ENCODE results near the gene SKIC2. TPM values are rescaled to one million over a fixed set of nuclear protein-coding genes. Genes with fewer than 3 reads are reported as not detected.
A peak's percentile ranks its signal among the peaks of the same experiment; 100 is the strongest.
"Not testable (repeated sequence)": the region's sequence is repeated elsewhere in the genome, so short reads cannot be mapped to it uniquely, and the experiment has no call there.

The SKIC2 gene
- total and polyA plus RNA-seq, 7 experiments from 2014 or later = 20.1 to 139 (median 93.2) TPM

DNA sequence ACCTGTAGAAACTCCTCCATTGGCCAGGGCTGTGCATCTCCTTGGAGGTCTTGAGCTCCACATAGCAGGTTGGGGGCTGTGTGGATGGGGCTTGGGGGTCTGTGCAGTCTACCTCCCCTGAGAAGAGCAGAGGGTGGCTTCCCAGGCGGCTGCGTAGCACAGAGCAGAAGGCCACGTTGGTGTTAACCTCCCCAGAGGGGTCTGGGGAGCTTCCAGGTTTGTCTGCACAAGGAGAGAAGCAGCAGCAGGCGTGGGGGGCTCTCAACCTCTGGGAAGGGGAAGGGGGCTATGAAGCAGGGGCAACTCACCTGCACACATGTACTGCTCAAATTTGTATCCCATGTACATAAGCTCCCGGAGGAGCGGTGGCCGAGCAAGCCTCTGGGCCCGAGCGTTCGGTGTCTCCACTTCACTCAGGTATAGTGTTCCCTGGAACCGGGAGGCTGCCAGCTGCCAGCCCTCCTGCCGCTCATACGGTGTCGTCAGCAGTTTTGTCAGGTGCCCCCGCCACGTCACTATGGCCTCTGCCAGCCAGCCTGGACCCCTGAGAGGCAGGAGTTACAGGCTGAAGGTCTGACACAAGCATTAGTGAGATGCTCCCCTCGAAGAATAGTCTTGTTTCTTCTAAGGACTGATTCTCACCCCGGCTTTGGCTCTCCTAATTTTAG, 11.8 kb downstream of the SKIC2 start:
- intact Hi-C loops (cut with micrococcal nuclease) = loop anchor here in 1 of 2 donors (10.0 kb wide), 2 partner anchors 106 to 236 kb away; partner anchors contain the start of genes CLIC1 and NEU1
- H3K4me1 Mint-ChIP-seq = peaks cover 20 to 51% (median 42%) of the 10 kb centered on the region in 7 donors
- ATAC-seq (no peak), DNase-seq (no peak)
- peaks cover 0 to 5% (median 0%) of the 10 kb centered on the region in 5 donors for H3K27me3 Mint-ChIP-seq
- POLR2A ChIA-PET = interaction anchor here (1.1 to 6.6 kb wide), 3 partner anchors 9 to 19 kb away, joined by 3 to 108 read pairs (median 9); partner anchors contain the start of genes NELFE and SKIC2
- peaks cover 0 to 31% (median 11%) of the 10 kb centered on the region in 5 donors for H3K36me3 Mint-ChIP-seq
- H3K27ac Mint-ChIP-seq = peak overlapping the region; percentile 97 to 100 (median 100)
- Histone ChIP-seq H3K4me1 (ENCODE audit: control insufficient read depth in 2 of 2, insufficient read depth in 2 of 2, low read length in 2 of 2) (peaks cover 21 to 22% of the 10 kb centered on the region in 2 donors), H3K27me3 (ENCODE audit: control insufficient read depth in 2 of 2, insufficient read depth in 2 of 2, low read length in 2 of 2) (no peaks in the 10 kb centered on the region), H3K36me3 (ENCODE audit: control insufficient read depth in 2 of 3, insufficient read depth in 3 of 3, low read length in 3 of 3) (peaks cover 0 to 49% (median 22%) of the 10 kb centered on the region in 3 experiments), H3K4me3 (ENCODE audit: low read length) (peak overlapping the region; percentile 90), H3K9me3 (ENCODE audit: control insufficient read depth in 2 of 3, low read length in 3 of 3) (no peaks in the 10 kb centered on the region), H3K27ac (ENCODE audit: low read depth, low read length) (peak overlapping the region; percentile 97)
- peak overlapping the region; percentile 61 to 99 (median 99) for H3K4me3 Mint-ChIP-seq
- CTCF ChIA-PET = interaction anchor here (0.6 to 1.9 kb wide), 2 partner anchors 11 to 1356 kb away, joined by 3 to 10 read pairs; partner anchors contain the start of genes NELFE and SKIC2
- peaks cover 0 to 7% (median 0%) of the 10 kb centered on the region in 11 donors for H3K9me3 Mint-ChIP-seq

DNA sequence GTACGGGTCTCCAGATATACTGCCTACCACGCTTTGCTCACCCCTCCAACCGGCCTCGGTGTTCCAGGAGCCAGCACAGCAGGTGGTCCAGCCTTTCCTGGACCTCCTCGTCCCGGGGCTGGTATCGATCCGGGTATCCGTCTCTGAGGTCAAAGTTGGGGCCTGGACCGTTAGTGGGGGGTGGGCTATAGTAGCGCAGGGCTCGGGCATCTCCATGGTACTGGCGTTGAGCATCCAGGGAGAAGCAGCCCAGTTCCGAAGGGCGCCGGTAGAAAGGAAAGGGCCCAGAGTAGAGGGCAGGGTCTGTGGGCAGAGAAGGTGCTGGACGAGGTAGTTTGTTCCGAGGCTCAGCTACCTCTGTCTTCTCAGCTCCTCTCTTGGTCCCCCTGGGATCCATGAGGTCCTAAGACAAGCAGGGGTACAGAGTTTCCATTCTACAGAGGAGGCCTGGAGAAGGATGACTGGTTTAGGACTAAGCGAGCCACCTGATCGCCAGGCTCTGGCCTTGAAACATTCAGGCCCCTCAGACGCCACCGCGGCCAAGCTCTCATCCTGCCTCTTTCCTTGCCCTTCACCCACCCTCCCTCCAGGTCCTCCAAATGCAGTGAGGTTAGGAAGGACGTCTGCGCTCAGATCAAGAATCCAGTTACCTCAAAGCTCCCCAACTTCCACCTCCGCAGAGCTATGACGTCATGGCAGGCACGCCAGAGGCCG, 12.5 kb downstream of the SKIC2 start:
- CTCF ChIA-PET = interaction anchor here (0.6 kb wide), 1 partner anchor 1357 kb away, joined by 3 read pairs; no protein-coding TSS in a partner anchor
- Histone ChIP-seq H3K4me3 (ENCODE audit: low read length) (peak overlapping the region; percentile 90), H3K27ac (ENCODE audit: low read depth, low read length) (peak overlapping the region; percentile 97), H3K4me1 (ENCODE audit: control insufficient read depth in 2 of 2, insufficient read depth in 2 of 2, low read length in 2 of 2) (peaks cover 21 to 22% of the 10 kb centered on the region in 2 donors), H3K9me3 (ENCODE audit: control insufficient read depth in 2 of 3, low read length in 3 of 3) (no peaks in the 10 kb centered on the region), H3K36me3 (ENCODE audit: control insufficient read depth in 2 of 3, insufficient read depth in 3 of 3, low read length in 3 of 3) (peaks cover 0 to 42% (median 20%) of the 10 kb centered on the region in 3 experiments), H3K27me3 (ENCODE audit: control insufficient read depth in 2 of 2, insufficient read depth in 2 of 2, low read length in 2 of 2) (no peaks in the 10 kb centered on the region)
- ATAC-seq = no peak
- intact Hi-C loops (cut with micrococcal nuclease) = loop anchor here in 1 of 2 donors (10.0 kb wide), 2 partner anchors 107 to 237 kb away; partner anchors contain the start of genes CLIC1 and NEU1
- Mint-ChIP-seq H3K4me3 (peak overlapping the region; percentile 86 to 99 (median 99)), H3K4me1 (peaks cover 20 to 51% (median 42%) of the 10 kb centered on the region in 7 donors), H3K27ac (peak overlapping the region; percentile 97 to 100 (median 100)), H3K36me3 (peaks cover 0 to 30% (median 7%) of the 10 kb centered on the region in 5 donors), H3K9me3 (peaks cover 0 to 7% (median 0%) of the 10 kb centered on the region in 11 donors), H3K27me3 (peaks cover 0 to 5% (median 0%) of the 10 kb centered on the region in 5 donors)
- POLR2A ChIA-PET = interaction anchor here (0.6 to 6.6 kb wide), 14 partner anchors 8 to 1572 kb away, joined by 3 to 108 read pairs (median 4); partner anchors contain the start of genes EHMT2, MRPS18B, NELFE and SKIC2
- DNase-seq = peak in 1 of 9 donors; percentile 20

DNA sequence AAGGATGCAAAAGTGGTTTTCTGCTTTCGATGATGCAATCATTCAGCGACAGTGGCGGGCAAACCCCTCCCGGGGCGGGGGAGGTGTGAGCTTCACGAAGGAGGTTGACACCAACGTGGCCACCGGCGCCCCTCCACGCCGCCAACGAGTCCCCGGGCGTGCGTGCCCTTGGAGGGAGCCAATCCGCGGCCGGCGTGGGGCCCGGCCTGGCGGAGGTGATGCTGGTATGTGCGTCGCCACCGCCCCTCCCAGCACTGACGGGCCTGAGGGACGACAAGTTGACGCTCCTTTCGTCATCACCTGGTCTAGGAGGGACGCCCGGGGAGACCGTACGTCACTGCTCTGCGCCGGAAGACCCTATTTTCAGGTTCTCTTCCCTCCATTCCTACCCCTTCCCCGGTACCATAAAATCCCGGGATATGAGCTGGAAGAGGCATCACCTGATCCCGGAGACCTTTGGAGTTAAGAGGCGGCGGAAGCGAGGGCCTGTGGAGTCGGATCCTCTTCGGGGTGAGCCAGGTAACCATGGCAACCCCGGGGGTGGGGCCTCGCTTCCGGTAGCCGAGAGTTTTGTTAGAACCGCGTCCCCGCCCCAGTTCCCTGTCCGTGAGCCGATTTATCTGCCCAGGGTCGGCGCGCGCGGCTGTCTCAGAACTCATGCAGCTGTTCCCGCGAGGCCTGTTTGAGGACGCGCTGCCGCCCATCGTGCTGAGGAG, 13.2 kb downstream of the SKIC2 start, which contains the start of gene DXO:
Gene DXO, minus strand, starts transcription at position 146 of the 716 bp plus-strand sequence. CDS start 463 bp downstream, outside the sequence.
- peaks cover 0 to 7% (median 0%) of the 10 kb centered on the region in 11 donors for H3K9me3 Mint-ChIP-seq
- intact Hi-C loops (cut with micrococcal nuclease) = loop anchor here (1.0 to 10.0 kb wide), 3 partner anchors 13 to 237 kb away; partner anchors contain the start of genes SKIC2 (in 2 of the 2), CLIC1 (in 1 of the 2) and NEU1 (in 1 of the 2)
- ChIA-PET CTCF (no interaction called here), POLR2A (interaction anchor here (0.6 to 6.6 kb wide), 17 partner anchors 7 to 1572 kb away, joined by 3 to 108 read pairs (median 4); partner anchors contain the start of genes EHMT2, MRPS18B, NELFE and SKIC2)
- Histone ChIP-seq H3K27me3 (ENCODE audit: control insufficient read depth in 2 of 2, insufficient read depth in 2 of 2, low read length in 2 of 2) (no peaks in the 10 kb centered on the region), H3K4me3 (ENCODE audit: low read length) (peak within 1 kb of the TSS; percentile 90), H3K9me3 (ENCODE audit: control insufficient read depth in 2 of 3, low read length in 3 of 3) (no peaks in the 10 kb centered on the region), H3K4me1 (ENCODE audit: control insufficient read depth in 2 of 2, insufficient read depth in 2 of 2, low read length in 2 of 2) (peaks cover 21 to 22% of the 10 kb centered on the region in 2 donors), H3K36me3 (ENCODE audit: control insufficient read depth in 2 of 3, insufficient read depth in 3 of 3, low read length in 3 of 3) (peaks cover 0 to 35% (median 14%) of the 10 kb centered on the region in 3 experiments), H3K27ac (ENCODE audit: low read depth, low read length) (peak within 1 kb of the TSS; percentile 97)
- ATAC-seq = peak; percentile 94
- H3K36me3 Mint-ChIP-seq = peaks cover 0 to 26% (median 8%) of the 10 kb centered on the region in 5 donors
- peak; percentile 95 to 100 (median 99) for DNase-seq
- peak within 1 kb of the TSS; percentile 97 to 100 (median 100) for H3K27ac Mint-ChIP-seq
- peaks cover 0 to 5% (median 0%) of the 10 kb centered on the region in 5 donors for H3K27me3 Mint-ChIP-seq
- H3K4me1 Mint-ChIP-seq = peaks cover 20 to 51% (median 42%) of the 10 kb centered on the region in 7 donors
- peak within 1 kb of the TSS; percentile 86 to 99 (median 99) for H3K4me3 Mint-ChIP-seq

DNA sequence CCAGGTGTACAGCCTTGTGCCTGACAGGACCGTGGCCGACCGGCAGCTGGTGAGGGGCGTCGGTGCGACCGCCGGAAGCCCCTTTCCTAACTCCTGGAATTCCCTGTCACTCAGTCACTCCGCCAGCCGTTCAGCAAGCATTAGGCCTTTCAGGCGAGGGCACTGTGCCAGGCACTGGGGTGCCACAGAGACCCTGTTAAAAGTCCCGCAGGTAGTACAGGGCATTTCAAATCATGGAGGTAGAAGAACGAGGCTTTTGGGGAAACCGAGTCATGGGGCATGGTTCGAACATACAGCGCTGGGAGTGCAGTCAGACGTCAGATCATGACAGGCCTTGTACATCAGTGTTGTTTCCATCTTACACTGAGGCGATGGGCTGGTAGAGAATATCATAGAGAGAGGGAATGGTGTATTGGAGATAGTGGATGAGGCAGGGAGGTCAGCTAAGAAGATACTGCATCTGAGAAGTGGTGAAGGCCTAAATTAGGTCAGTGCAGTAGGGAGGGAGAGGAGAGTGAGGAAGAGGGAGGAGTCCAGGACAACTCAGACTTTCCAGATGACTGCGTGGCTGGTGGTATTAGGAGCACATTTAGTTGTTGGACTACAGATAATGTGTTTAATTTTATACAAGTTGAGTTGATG, 13.9 kb downstream of the SKIC2 start:
- ChIA-PET POLR2A (interaction anchor here (0.6 to 6.6 kb wide), 8 partner anchors 11 to 872 kb away, joined by 3 to 108 read pairs (median 6); partner anchors contain the start of genes EHMT2, NELFE, SKIC2 and VARS1), CTCF (no interaction called here)
- H3K27me3 ChIP-seq (ENCODE audit: control insufficient read depth in 2 of 2, insufficient read depth in 2 of 2, low read length in 2 of 2) = no peaks in the 10 kb centered on the region
- peaks cover 21 to 22% of the 10 kb centered on the region in 2 donors for H3K4me1 ChIP-seq (ENCODE audit: control insufficient read depth in 2 of 2, insufficient read depth in 2 of 2, low read length in 2 of 2)
- ATAC-seq (no peak), DNase-seq (no peak)
- Mint-ChIP-seq H3K9me3 (peaks cover 0 to 7% (median 0%) of the 10 kb centered on the region in 11 donors), H3K4me3 (peak overlapping the region; percentile 86 to 99 (median 99)), H3K36me3 (peaks cover 0 to 19% (median 7%) of the 10 kb centered on the region in 5 donors), H3K27ac (peak overlapping the region; percentile 97 to 100 (median 100)), H3K4me1 (peaks cover 20 to 52% (median 42%) of the 10 kb centered on the region in 7 donors), H3K27me3 (peaks cover 0 to 5% (median 0%) of the 10 kb centered on the region in 5 donors)
- H3K36me3 ChIP-seq (ENCODE audit: control insufficient read depth in 2 of 3, insufficient read depth in 3 of 3, low read length in 3 of 3) = peaks cover 0 to 28% (median 7%) of the 10 kb centered on the region in 3 experiments
- peak overlapping the region; percentile 97 for H3K27ac ChIP-seq (ENCODE audit: low read depth, low read length)
- peak overlapping the region; percentile 90 for H3K4me3 ChIP-seq (ENCODE audit: low read length)
- H3K9me3 ChIP-seq (ENCODE audit: control insufficient read depth in 2 of 3, low read length in 3 of 3) = no peaks in the 10 kb centered on the region
- intact Hi-C loops (cut with micrococcal nuclease) = loop anchor here (1.0 to 10.0 kb wide), 3 partner anchors 14 to 238 kb away; partner anchors contain the start of genes SKIC2 (in 2 of the 2), CLIC1 (in 1 of the 2) and NEU1 (in 1 of the 2)

DNA sequence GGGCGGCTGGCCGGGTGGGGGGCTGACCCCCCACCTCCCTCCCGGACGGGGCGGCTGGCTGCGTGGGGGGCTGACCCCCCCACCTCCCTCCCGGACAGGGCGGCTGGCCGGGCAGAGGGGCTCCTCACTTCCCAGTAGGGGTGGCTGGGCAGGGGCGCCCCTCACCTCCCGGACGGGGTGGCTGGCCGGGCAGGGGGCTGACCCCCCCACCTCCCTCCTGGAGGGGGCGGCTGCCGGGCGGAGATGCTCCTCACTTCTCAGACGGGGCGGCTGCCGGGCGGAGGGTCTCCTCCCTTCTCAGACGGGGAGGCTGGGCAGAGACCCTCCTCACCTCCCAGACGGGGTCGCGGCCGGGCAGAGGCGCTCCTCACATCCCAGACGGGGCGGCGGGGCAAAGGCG, 17.1 kb downstream of the SKIC2 start:
- H3K9me3 ChIP-seq (ENCODE audit: control insufficient read depth in 2 of 3, low read length in 3 of 3); H3K27me3 Mint-ChIP-seq; H3K4me3 ChIP-seq (ENCODE audit: low read length); H3K27ac Mint-ChIP-seq; H3K27ac ChIP-seq (ENCODE audit: low read depth, low read length); POLR2A ChIA-PET; ATAC-seq; H3K27me3 ChIP-seq (ENCODE audit: control insufficient read depth in 2 of 2, insufficient read depth in 2 of 2, low read length in 2 of 2); H3K4me3 Mint-ChIP-seq; DNase-seq; H3K9me3 Mint-ChIP-seq; H3K36me3 ChIP-seq (ENCODE audit: control insufficient read depth in 2 of 3, insufficient read depth in 3 of 3, low read length in 3 of 3): not testable (repeated sequence)
- H3K4me1 Mint-ChIP-seq = peaks cover 23 to 61% (median 45%) of the 10 kb centered on the region in 7 donors
- intact Hi-C loops (cut with micrococcal nuclease) = loop anchor here in 1 of 2 donors (10.0 kb wide), 2 partner anchors 111 to 241 kb away; partner anchors contain the start of genes CLIC1 and NEU1
- peaks cover 12 to 34% of the 10 kb centered on the region in 2 donors for H3K4me1 ChIP-seq (ENCODE audit: control insufficient read depth in 2 of 2, insufficient read depth in 2 of 2, low read length in 2 of 2)
- CTCF ChIA-PET = interaction anchor here (0.9 kb wide), 1 partner anchor 247 kb away, joined by 3 read pairs; no protein-coding TSS in a partner anchor
- H3K36me3 Mint-ChIP-seq = peaks cover 0 to 12% (median 7%) of the 10 kb centered on the region in 5 donors

All from naive thymus-derived CD4-positive, alpha-beta T cell (primary cell).